H9 (cell line): ENCODE measurements around the gene CEP350. TPM values are rescaled to one million over a fixed set of nuclear protein-coding genes. Genes with fewer than 3 reads are reported as not detected.

Experiments used
- DNase-seq: peaks from one replicate; pipeline ENCODE4 v3.0.0-alpha.2; 2017
- H2AFZ ChIP-seq: one replicate; pipeline ENCODE4 v1.6.1; 2013; ENCODE audit warnings: mild to moderate bottlenecking, low read length, control low read depth, moderate library complexity
- H2AK5ac ChIP-seq: 2 replicates; pipeline ENCODE4 v1.6.1; 2013; ENCODE audit warnings: low read length, control low read depth, mixed read lengths; ENCODE audit not compliant: insufficient read length
- H2BK120ac ChIP-seq: one replicate; pipeline ENCODE4 v1.6.1; 2013; ENCODE audit warnings: low read depth, mild to moderate bottlenecking, low read length, control low read depth, inconsistent platforms; ENCODE audit not compliant: poor library complexity, severe bottlenecking
- H2BK12ac ChIP-seq: 2 replicates; pipeline ENCODE4 v1.6.1; 2013; ENCODE audit warnings: low read length, control low read depth, mixed read lengths, low read depth; ENCODE audit not compliant: insufficient read length
- H2BK15ac ChIP-seq: 2 replicates; pipeline ENCODE4 v1.6.1; 2013; ENCODE audit warnings: low read depth, low read length, control low read depth
- H2BK20ac ChIP-seq: one replicate; pipeline ENCODE4 v1.6.1; 2013; ENCODE audit warnings: low read depth, mild to moderate bottlenecking, low read length, control low read depth, inconsistent platforms; ENCODE audit not compliant: poor library complexity, severe bottlenecking
- H2BK5ac ChIP-seq: 2 replicates; pipeline ENCODE4 v1.6.1; 2013; ENCODE audit warnings: low read length, control low read depth, mixed read lengths; ENCODE audit not compliant: insufficient read length
- H3K14ac ChIP-seq: 2 replicates; pipeline ENCODE4 v1.6.1; 2013; ENCODE audit warnings: low read length, control low read depth; ENCODE audit not compliant: insufficient read depth
- H3K18ac ChIP-seq: 2 replicates; pipeline ENCODE4 v1.6.1; 2013; ENCODE audit warnings: low read depth, mild to moderate bottlenecking, mixed read lengths, low read length, control low read depth; ENCODE audit not compliant: insufficient read length
- H3K23ac ChIP-seq: 2 replicates; pipeline ENCODE4 v1.6.1; 2013; ENCODE audit warnings: low read length, control low read depth, mixed read lengths, low read depth; ENCODE audit not compliant: insufficient read length
- H3K23me2 ChIP-seq: 2 replicates; pipeline ENCODE4 v1.6.1; 2013; ENCODE audit warnings: low read depth, mild to moderate bottlenecking, mixed read lengths, low read length, control low read depth; ENCODE audit not compliant: insufficient read length, poor library complexity, severe bottlenecking
- H3K27ac ChIP-seq: 2 replicates; pipeline ENCODE4 v1.5.1; 2013; ENCODE audit warnings: low read length, control low read depth, mixed read lengths, low read depth; ENCODE audit not compliant: insufficient read length
- H3K27me3 ChIP-seq: 2 replicates; pipeline ENCODE4 v1.6.1; 2013; ENCODE audit warnings: low read length, control low read depth, inconsistent platforms; ENCODE audit not compliant: insufficient read depth
- H3K4ac ChIP-seq: 2 replicates; pipeline ENCODE4 v1.6.1; 2013; ENCODE audit warnings: low read depth, mild to moderate bottlenecking, control low read depth, inconsistent platforms, low read length, moderate library complexity
- H3K4me1 ChIP-seq: 2 replicates; pipeline ENCODE4 v1.6.1; 2013; ENCODE audit warnings: low read length, control low read depth, inconsistent platforms; ENCODE audit not compliant: insufficient read depth
- H3K4me2 ChIP-seq: 2 replicates; pipeline ENCODE4 v1.6.1; 2013; ENCODE audit warnings: low read length, control low read depth, mixed read lengths; ENCODE audit not compliant: insufficient read length, insufficient read depth
- H3K56ac ChIP-seq: 2 replicates; pipeline ENCODE4 v1.6.1; 2013; ENCODE audit warnings: low read depth, mild to moderate bottlenecking, mixed read lengths, low read length, control low read depth; ENCODE audit not compliant: insufficient read length
- H3K79me1 ChIP-seq: 2 replicates; pipeline ENCODE4 v1.6.1; 2013; ENCODE audit warnings: low read depth, mild to moderate bottlenecking, moderate library complexity, low read length, control low read depth, inconsistent platforms; ENCODE audit not compliant: insufficient read depth, poor library complexity, severe bottlenecking
- H3K79me2 ChIP-seq: 2 replicates; pipeline ENCODE4 v1.6.1; 2013; ENCODE audit warnings: low read length, control low read depth, inconsistent platforms; ENCODE audit not compliant: insufficient read depth
- H3K9ac ChIP-seq: 2 replicates; pipeline ENCODE4 v1.6.1; 2013; ENCODE audit warnings: low read length, control low read depth, mixed read lengths; ENCODE audit not compliant: insufficient read length; ENCODE audit errors: extremely low read depth
- H3K9me3 ChIP-seq: one replicate; pipeline ENCODE4 v1.6.1; 2013; ENCODE audit warnings: low read depth, low read length, inconsistent platforms; ENCODE audit not compliant: control insufficient read depth
- H3T11ph ChIP-seq: one replicate; pipeline ENCODE4 v1.6.1; 2013; ENCODE audit warnings: mild to moderate bottlenecking, low read length, control low read depth, inconsistent platforms
- H4K20me1 ChIP-seq: one replicate; pipeline ENCODE4 v1.6.1; 2013; ENCODE audit not compliant: control insufficient read depth, insufficient read length, insufficient read depth
- H4K5ac ChIP-seq: 2 replicates; pipeline ENCODE4 v1.6.1; 2013; ENCODE audit warnings: low read depth, mild to moderate bottlenecking, mixed read lengths, low read length, control low read depth; ENCODE audit not compliant: insufficient read length
- H4K8ac ChIP-seq: replicated peaks from 2 replicates; pipeline ENCODE4 v1.6.1; 2013; ENCODE audit warnings: low read length, control low read depth, mixed read lengths, low read depth; ENCODE audit not compliant: insufficient read length
- H4K91ac ChIP-seq: 2 replicates; pipeline ENCODE4 v1.6.1; 2013; ENCODE audit warnings: low read depth, mild to moderate bottlenecking, moderate library complexity, mixed read lengths, low read length, control low read depth; ENCODE audit not compliant: insufficient read length
- H3K27ac Mint-ChIP-seq, 3 experiments: 2 replicates in 2 of 3; 3 replicates in 1 of 3; pipeline ENCODE4 v1.8.0; 2020 to 2021; ENCODE audit warnings: mixed read lengths in 3 of 3, mild to moderate bottlenecking in 1 of 3, moderate library complexity in 1 of 3
- H3K27me3 Mint-ChIP-seq: 2 replicates; pipeline ENCODE4 v1.8.0; 2021; ENCODE audit warnings: low read depth, mild to moderate bottlenecking, moderate library complexity, mixed read lengths
- H3K36me3 Mint-ChIP-seq, 3 experiments: 2 replicates in 2 of 3; 3 replicates in 1 of 3; pipeline ENCODE4 v1.8.0; 2020 to 2021; ENCODE audit warnings: low read depth in 3 of 3, mixed read lengths in 3 of 3; ENCODE audit not compliant: insufficient read depth in 1 of 3
- H3K4me1 Mint-ChIP-seq, 2 experiments: 2 replicates each; pipeline ENCODE4 v1.8.0; 2020; ENCODE audit warnings: mixed read lengths in 2 of 2
- H3K4me3 Mint-ChIP-seq, 2 experiments: 2 replicates in 1 of 2; 3 replicates in 1 of 2; pipeline ENCODE4 v1.8.0; 2020 to 2021; ENCODE audit warnings: mild to moderate bottlenecking in 2 of 2, mixed read lengths in 2 of 2, moderate library complexity in 1 of 2
- H3K9me3 Mint-ChIP-seq, 2 experiments: 2 replicates in 1 of 2; 3 replicates in 1 of 2; pipeline ENCODE4 v1.8.0; 2020; ENCODE audit warnings: mild to moderate bottlenecking in 2 of 2, mixed read lengths in 2 of 2, moderate library complexity in 1 of 2
- WGBS: extraction: QIAGEN DNeasy Blood & Tissue Kit; methylation state at CpG from one replicate; pipeline ENCODE4 v1.1.7; 2013; ENCODE audit warnings: missing lambda C conversion rate, low lambda C conversion rate, mixed read lengths; ENCODE audit not compliant: insufficient read length; ENCODE audit errors: extremely low coverage; 5-methylcytosine and 5-hydroxymethylcytosine counted together
- total RNA-seq: library from RNA; stranded (reverse); gene quantifications from 2 replicates; pipeline ENCODE4 v1.2.1, GENCODE V29; 2021
- TF ChIP-seq, protein P1 (sequence below): fragments of 200-600 bp; sonication (generic); conservative IDR thresholded peaks from 3 replicates; pipeline ENCODE4 v1.8.0; 2021; ENCODE audit warnings: antibody characterized with exemption, mild to moderate bottlenecking

Gene CEP350
- total RNA-seq, 1 experiment from 2014 or later = 39.2 TPM

GRCh38 chr1:180154003-180154324, 199.4 kb downstream of the CEP350 start:
- TF ChIP-seq, protein P1, sequence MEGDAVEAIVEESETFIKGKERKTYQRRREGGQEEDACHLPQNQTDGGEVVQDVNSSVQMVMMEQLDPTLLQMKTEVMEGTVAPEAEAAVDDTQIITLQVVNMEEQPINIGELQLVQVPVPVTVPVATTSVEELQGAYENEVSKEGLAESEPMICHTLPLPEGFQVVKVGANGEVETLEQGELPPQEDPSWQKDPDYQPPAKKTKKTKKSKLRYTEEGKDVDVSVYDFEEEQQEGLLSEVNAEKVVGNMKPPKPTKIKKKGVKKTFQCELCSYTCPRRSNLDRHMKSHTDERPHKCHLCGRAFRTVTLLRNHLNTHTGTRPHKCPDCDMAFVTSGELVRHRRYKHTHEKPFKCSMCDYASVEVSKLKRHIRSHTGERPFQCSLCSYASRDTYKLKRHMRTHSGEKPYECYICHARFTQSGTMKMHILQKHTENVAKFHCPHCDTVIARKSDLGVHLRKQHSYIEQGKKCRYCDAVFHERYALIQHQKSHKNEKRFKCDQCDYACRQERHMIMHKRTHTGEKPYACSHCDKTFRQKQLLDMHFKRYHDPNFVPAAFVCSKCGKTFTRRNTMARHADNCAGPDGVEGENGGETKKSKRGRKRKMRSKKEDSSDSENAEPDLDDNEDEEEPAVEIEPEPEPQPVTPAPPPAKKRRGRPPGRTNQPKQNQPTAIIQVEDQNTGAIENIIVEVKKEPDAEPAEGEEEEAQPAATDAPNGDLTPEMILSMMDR = no peak
- no peaks in the 10 kb centered on the region for H3K9me3 Mint-ChIP-seq
- H2AK5ac ChIP-seq = no peak overlapping the region
- no CpG with 5 or more reads among the region's 7 CpGs for WGBS
- H4K8ac ChIP-seq = no peak overlapping the region
- H3K27me3 ChIP-seq = no peaks in the 10 kb centered on the region; the same call in 1 of the 2 replicates
- H4K20me1 ChIP-seq = no peaks in the 10 kb centered on the region
- H2AFZ ChIP-seq = no peak overlapping the region
- no peak overlapping the region for H3T11ph ChIP-seq
- no peak for DNase-seq
- no peak overlapping the region for H2BK20ac ChIP-seq
- H3K9ac ChIP-seq = peak overlapping the region; percentile 73
- peaks cover 29% of the 10 kb centered on the region for H3K27me3 Mint-ChIP-seq
- no peaks in the 10 kb centered on the region; the same call in 1 of the 2 replicates for H3K4me1 ChIP-seq
- H3K14ac ChIP-seq = peak overlapping the region; percentile 56; the same call in 1 of the 2 replicates
- no peaks in the 10 kb centered on the region; a peak in 1 of 7 replicates for H3K36me3 Mint-ChIP-seq
- H4K5ac ChIP-seq = no peak overlapping the region
- H3K79me1 ChIP-seq = no peaks in the 10 kb centered on the region
- peaks cover 16 to 28% of the 10 kb centered on the region in 2 experiments for H3K4me1 Mint-ChIP-seq
- no peak overlapping the region for H3K56ac ChIP-seq
- peak overlapping the region; percentile 88 to 90 for H3K4me3 Mint-ChIP-seq
- no peak overlapping the region for H2BK120ac ChIP-seq
- peak overlapping the region in 2 of 3 experiments; percentile 20 to 61; a peak in 1 of 7 replicates for H3K27ac Mint-ChIP-seq
- no peak overlapping the region for H3K18ac ChIP-seq
- peak overlapping the region; percentile 87 for H3K4me2 ChIP-seq
- no peak overlapping the region for H4K91ac ChIP-seq
- H3K23ac ChIP-seq = no peak overlapping the region
- H3K9me3 ChIP-seq = no peaks in the 10 kb centered on the region
- H3K4ac ChIP-seq = no peak overlapping the region
- H3K79me2 ChIP-seq = peaks cover 3% of the 10 kb centered on the region; the same call in 1 of the 2 replicates
- H2BK15ac ChIP-seq = no peak overlapping the region
- H2BK5ac ChIP-seq = no peak overlapping the region
- H2BK12ac ChIP-seq = no peak overlapping the region
- no peak overlapping the region for H3K27ac ChIP-seq
- H3K23me2 ChIP-seq = peaks cover 8% of the 10 kb centered on the region
